Central memory CD8-positive, alpha-beta T cell (primary cell): ENCODE measurements around the gene RC3H2.
"Not testable (repeated sequence)": the region's sequence is repeated elsewhere in the genome, so short reads cannot be mapped to it uniquely, and the experiment has no call there.

Source experiments
- ATAC-seq: fragments of 150-1000 bp; cut with Tn5 transposase; replicated peaks from 2 replicates; pipeline ENCODE4 v1.10.0; 2022; ENCODE audit warnings: mild to moderate bottlenecking, moderate FRiP score, moderate number of reproducible peaks; ENCODE audit not compliant: poor library complexity, severe bottlenecking; ENCODE audit errors: extremely low read depth
- DNase-seq, 2 donors: peaks; one replicate each; pipeline ENCODE4 v3.0.0; 2021; ENCODE audit warnings: low spot score in 2 of 2
- H3K27ac Mint-ChIP-seq: one replicate; pipeline ENCODE4 v1.8.0; 2022; ENCODE audit warnings: low read depth, mild to moderate bottlenecking, moderate library complexity, mixed read lengths
- H3K27me3 Mint-ChIP-seq: one replicate; pipeline ENCODE4 v1.8.0; 2022; ENCODE audit warnings: mixed read lengths
- H3K36me3 Mint-ChIP-seq: one replicate; pipeline ENCODE4 v1.8.0; 2022; ENCODE audit warnings: mild to moderate bottlenecking, moderate library complexity, mixed read lengths; ENCODE audit not compliant: insufficient read depth
- H3K4me1 Mint-ChIP-seq: one replicate; pipeline ENCODE4 v1.8.0; 2022; ENCODE audit warnings: mixed read lengths
- H3K4me3 Mint-ChIP-seq: one replicate; pipeline ENCODE4 v1.8.0; 2022; ENCODE audit warnings: mild to moderate bottlenecking, moderate library complexity, mixed read lengths
- H3K9me3 Mint-ChIP-seq: one replicate; pipeline ENCODE4 v1.8.0; 2022; ENCODE audit warnings: mixed read lengths

Gene RC3H2

DNA sequence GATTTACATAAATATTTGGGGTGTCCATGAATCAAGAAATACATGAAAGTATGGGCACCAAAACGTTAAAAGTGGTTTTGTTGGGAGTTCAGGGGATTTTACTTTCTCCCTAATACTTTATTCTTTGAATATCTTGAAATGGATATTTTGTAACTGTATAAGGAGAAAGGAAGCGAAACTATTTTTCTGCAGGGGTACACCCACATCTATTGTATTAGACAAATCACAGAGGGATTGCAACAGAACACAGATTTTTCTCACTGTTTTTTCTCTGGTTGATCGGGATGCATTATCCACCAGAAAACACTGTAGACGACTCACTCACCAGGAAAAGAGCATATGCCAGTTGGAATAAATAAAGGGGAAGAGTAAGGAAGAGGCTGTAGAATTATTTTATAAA is 34.4 kb upstream of the RC3H2 start:
- no peak for DNase-seq
- no peak for ATAC-seq
- Mint-ChIP-seq H3K27me3 (no peaks in the 10 kb centered on the region), H3K9me3 (no peaks in the 10 kb centered on the region), H3K4me1 (peaks cover 22% of the 10 kb centered on the region), H3K4me3 (no peak overlapping the region), H3K36me3 (peaks cover 9% of the 10 kb centered on the region), H3K27ac (no peak overlapping the region)

DNA sequence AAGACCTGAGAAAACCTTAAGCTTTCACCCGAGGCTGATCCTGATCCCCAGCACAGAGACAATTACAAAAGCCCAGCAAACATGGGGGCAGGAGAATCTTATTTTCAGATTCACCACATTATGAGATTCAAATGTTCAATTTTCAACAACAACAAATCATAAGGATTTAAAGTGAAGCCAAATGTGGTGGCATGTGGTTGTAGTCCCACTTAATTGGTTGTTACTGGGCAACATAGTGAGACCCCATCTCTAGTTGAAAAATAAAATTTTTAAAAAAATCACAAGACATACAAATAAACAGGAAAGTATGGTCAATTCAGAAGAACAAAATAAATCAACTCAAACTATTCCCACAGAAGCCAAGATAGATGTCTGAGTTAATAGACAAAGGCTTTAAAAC is 31.7 kb upstream of the RC3H2 start:
- H3K27me3 Mint-ChIP-seq: no peaks in the 10 kb centered on the region
- H3K4me1 Mint-ChIP-seq: peaks cover 30% of the 10 kb centered on the region
- H3K9me3 Mint-ChIP-seq: no peaks in the 10 kb centered on the region
- H3K27ac Mint-ChIP-seq: no peak overlapping the region
- no peak overlapping the region for H3K4me3 Mint-ChIP-seq
- no peak for ATAC-seq
- peaks cover 14% of the 10 kb centered on the region for H3K36me3 Mint-ChIP-seq
- DNase-seq: no peak

DNA sequence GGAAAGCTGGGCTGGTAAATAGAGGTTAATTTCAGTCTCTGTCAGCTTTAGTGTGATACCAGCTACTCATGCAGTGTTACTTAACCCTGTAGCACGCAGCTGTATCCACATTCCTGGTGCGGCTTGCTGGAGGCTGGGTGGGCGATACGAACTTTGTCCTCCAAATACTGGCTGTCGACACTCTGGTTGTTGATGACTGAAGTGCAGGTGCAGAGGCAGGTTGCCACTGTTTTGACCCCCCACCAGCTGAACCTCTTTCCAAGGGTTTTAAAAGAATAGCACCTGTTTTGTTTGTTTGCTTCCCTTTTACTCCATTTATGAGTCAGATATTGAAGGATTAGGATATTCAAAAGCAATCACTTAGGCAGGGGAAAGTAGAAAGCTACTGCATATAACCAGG is 31.3 kb upstream of the RC3H2 start:
- DNase-seq (no peak), ATAC-seq (no peak)
- H3K4me1 Mint-ChIP-seq: peaks cover 27% of the 10 kb centered on the region
- peaks cover 16% of the 10 kb centered on the region for H3K36me3 Mint-ChIP-seq
- no peak overlapping the region for H3K4me3 Mint-ChIP-seq
- H3K27me3 Mint-ChIP-seq: no peaks in the 10 kb centered on the region
- H3K9me3 Mint-ChIP-seq: no peaks in the 10 kb centered on the region
- H3K27ac Mint-ChIP-seq: no peak overlapping the region

DNA sequence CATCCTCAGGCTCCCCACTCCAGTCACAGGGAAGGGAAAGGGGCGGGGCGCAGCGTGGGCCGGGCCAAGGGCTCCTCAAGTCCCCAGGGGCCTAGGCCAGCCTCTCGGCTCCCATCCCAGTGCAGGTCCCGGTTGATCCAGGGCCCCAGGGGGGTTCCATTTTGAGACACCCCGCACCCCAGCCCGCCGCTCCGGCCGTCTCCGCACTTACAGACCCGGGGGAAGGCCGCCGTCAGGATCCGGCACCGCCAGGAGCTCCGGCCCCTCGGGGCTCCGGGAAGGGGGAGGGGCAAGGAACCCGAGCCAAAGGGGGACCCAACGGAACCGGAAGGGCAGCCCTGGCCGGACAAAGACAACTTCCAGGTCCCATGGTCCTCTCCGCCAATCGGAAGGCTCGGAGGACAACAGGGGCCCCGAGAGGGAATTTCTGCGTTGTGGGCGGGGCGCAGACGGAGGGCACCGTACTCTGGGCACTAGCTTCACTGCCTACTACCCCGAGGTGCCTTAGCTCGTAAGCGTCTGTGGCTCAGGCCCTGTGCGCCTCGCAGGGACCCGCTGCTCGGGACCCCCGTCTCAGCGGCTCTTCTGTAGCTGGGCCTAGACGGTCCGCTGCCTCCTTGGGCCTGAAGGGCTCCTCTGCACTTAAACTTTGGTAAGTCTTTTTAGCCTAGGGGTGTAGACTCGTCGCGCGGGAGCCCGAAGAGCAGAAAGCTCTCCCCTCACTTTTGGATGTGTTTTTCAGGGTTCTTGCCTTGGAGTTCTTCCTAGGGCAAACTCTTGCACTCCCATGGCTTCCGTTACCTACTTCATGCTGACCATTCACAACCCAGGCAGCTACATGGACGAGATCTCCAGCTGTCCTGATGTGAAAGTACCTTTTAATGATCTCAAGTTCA is 26.3 kb upstream of the RC3H2 start, which contains the start of gene ZBTB26:
Gene ZBTB26, minus strand, starts transcription at position 287 of the 896 bp plus-strand sequence. CDS start 11,578 bp downstream, outside the sequence.
- Mint-ChIP-seq H3K27ac (peak within 1 kb of the TSS; percentile 96), H3K4me3 (no peak within 1 kb of the TSS)

DNA sequence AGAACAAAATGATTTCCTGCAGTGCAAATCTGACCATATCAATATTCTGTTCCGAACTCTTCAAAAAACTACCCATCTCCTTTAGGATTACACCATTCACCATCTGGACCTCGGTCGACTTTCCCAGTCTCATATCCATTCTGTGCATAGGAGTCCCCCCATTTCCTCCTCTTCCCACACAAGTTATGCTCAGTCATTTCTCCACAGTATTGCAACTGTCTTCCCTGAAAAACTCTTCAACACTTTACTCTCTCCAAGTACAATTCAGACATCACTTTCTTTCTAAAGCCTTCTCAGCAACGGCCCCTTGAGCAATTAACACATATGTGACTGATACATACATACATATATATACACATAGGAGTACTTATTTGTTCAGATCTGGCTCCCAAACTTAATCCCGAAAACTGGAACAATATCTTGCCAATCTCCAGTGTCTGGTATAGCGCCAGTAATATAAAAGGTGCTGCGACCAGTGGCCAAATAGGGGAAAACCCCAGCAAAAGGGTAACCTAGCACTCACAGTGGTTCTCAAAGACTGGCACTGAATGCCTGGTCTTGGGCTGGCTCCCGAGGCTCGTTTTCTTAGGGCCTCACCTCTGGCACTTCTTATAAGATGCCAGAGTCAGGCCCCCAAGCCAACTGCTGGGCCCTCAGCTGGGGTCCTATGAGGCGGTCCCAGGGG is 25.5 kb upstream of the RC3H2 start:
- H3K27ac Mint-ChIP-seq: peak overlapping the region; percentile 96
- peaks cover 12% of the 10 kb centered on the region for H3K36me3 Mint-ChIP-seq
- H3K4me3 Mint-ChIP-seq: no peak overlapping the region
- DNase-seq (no peak), ATAC-seq (peak; percentile 26)
- H3K9me3 Mint-ChIP-seq: no peaks in the 10 kb centered on the region
- peaks cover 13% of the 10 kb centered on the region for H3K4me1 Mint-ChIP-seq
- H3K27me3 Mint-ChIP-seq: no peaks in the 10 kb centered on the region

More for the DNA sequence above, 26.3 kb upstream of the RC3H2 start, which contains the start of gene ZBTB26:
- DNase-seq (peak; percentile 77 to 81), ATAC-seq (peak; percentile 98)
- no peaks in the 10 kb centered on the region for H3K27me3 Mint-ChIP-seq
- no peaks in the 10 kb centered on the region for H3K9me3 Mint-ChIP-seq
- H3K4me1 Mint-ChIP-seq: peaks cover 13% of the 10 kb centered on the region
- peaks cover 12% of the 10 kb centered on the region for H3K36me3 Mint-ChIP-seq

DNA sequence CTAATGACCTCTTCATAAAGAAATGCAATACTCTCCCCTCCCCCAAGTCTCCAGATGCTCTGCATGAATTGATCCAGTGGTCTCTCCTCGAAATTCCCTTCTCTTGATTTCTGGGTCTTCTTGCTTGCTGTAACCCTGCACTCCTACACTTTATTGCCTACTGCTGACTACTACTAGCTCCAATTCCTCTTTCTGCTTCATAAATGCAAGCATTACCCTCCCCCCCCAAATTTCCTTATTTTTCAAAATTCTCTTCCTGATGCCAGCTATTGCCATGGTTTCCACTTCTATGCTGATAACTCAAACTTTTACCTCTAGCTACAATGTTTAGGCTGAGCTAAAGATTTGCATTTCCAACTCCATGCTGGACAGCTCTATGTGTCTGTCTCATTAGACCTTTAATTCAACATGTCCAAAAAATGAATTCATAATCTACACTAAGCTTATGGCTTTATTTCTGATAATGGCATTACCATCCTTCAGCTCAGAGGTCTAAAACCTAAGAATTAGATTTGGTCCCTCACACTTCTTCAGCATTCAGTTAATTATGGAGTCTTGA is 24.7 kb upstream of the RC3H2 start:
- Mint-ChIP-seq H3K4me3 (no peak overlapping the region), H3K27ac (no peak overlapping the region), H3K9me3 (no peaks in the 10 kb centered on the region), H3K4me1 (peaks cover 13% of the 10 kb centered on the region), H3K36me3 (peaks cover 12% of the 10 kb centered on the region), H3K27me3 (no peaks in the 10 kb centered on the region)
- DNase-seq: no peak
- ATAC-seq: no peak

DNA sequence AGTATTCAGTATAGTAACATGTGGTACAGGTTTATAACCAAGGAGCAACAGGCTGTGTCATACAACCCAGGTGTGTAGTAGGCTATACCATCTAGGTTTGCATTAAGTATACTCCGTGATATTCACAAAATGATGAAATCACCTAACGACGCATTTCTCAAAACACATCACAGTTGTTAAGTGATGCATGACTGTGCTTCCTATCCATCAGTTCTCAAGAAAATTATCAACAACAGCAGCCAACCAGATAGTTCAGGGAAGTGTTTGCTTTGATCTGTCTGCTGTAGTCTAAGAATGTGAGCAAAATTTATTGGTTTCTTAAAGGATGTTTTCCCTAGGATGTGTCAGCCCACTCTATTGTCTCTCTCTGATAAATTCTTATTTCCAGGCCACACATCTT is 18.8 kb upstream of the RC3H2 start:
- H3K27me3 Mint-ChIP-seq: no peaks in the 10 kb centered on the region
- H3K4me3 Mint-ChIP-seq: no peak overlapping the region
- H3K27ac Mint-ChIP-seq: no peak overlapping the region
- no peaks in the 10 kb centered on the region for H3K9me3 Mint-ChIP-seq
- ATAC-seq (no peak), DNase-seq (no peak)
- peaks cover 6% of the 10 kb centered on the region for H3K4me1 Mint-ChIP-seq
- H3K36me3 Mint-ChIP-seq: peaks cover 7% of the 10 kb centered on the region

DNA sequence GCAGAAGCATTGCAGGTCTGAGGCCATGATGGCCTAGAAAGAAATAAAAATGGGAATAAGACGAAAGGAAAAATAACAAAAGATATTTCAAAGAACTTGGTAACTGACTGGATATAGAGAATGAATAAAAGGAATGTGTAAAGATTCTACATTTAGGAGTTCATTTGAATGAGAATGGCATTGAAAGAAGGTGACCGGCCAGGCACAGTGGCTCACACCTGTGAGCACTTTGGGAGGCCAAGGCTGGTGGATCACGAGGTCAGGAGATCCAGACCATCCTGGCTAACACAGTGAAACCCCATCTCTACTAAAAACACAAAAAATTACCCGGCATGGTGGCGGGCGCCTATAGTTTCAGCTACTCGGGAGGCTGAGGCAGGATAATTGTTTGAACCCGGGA is 17.6 kb upstream of the RC3H2 start:
- peaks cover 7% of the 10 kb centered on the region for H3K36me3 Mint-ChIP-seq

DNA sequence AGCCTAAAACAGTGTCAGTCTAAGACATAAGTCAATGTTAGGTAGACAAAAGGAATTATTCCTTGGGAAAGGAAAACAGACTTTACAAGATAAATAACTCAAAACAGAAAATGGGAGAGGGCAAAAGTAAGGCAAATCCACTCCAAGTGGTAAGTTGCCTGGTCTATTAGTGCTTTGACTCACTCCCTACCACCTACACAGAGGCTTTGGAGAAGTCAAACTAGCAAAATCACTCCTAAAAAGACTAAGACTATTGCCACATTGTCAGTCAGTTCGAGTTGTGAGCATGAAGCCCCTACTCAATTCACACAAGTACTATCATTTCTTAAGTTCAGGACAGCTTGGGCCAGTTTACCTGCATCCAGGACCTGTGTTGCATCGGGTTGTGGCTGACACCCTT is 13.2 kb upstream of the RC3H2 start:
- Mint-ChIP-seq H3K27ac (no peak overlapping the region), H3K9me3 (no peaks in the 10 kb centered on the region), H3K36me3 (peaks cover 17% of the 10 kb centered on the region), H3K4me1 (peaks cover under 1% of the 10 kb centered on the region), H3K27me3 (no peaks in the 10 kb centered on the region), H3K4me3 (no peak overlapping the region)
- ATAC-seq (no peak), DNase-seq (no peak)

More for the DNA sequence above, 17.6 kb upstream of the RC3H2 start:
- ATAC-seq (no peak), DNase-seq (no peak)
- no peak overlapping the region for H3K27ac Mint-ChIP-seq
- peaks cover 6% of the 10 kb centered on the region for H3K4me1 Mint-ChIP-seq
- H3K27me3 Mint-ChIP-seq: no peaks in the 10 kb centered on the region
- no peak overlapping the region for H3K4me3 Mint-ChIP-seq
- H3K9me3 Mint-ChIP-seq: no peaks in the 10 kb centered on the region

DNA sequence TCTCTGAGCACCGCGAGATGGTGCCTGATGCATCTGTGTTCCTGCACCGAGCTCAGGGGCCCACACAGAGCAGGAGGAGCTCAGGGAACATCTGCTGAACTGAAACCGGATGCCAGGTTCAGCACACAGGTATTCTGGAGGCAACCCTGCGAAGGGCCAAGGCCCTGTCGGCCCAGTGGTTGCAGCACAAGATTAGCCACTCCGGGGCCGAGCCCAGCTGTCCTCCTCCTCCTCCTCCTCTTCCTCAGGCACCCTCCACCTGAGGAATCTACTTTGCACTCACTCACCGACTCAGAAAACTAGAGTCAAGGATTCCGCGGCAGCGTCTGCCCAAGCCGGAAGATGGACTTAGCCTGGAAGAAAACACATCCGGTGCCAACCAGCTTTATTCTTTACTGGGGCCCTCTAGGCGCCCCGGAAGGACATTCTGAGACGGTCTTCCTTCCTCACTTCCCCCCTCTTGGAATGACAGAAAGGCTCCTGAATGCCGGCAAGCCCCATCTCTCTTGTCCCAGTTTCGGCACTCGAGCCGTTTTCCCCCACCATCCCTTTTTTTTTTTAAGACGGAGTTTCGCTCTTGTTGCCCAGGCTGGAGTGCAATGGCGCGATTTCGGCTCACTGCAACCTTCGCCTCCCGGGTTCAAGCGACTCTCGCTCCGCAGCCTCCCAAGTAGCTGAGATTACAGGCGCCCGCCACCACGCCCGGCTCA is 8.0 kb upstream of the RC3H2 start, which contains the start of gene ZBTB6:
Gene ZBTB6, minus strand, starts transcription at position 360 of the 710 bp plus-strand sequence. CDS start 1,251 bp downstream, outside the sequence.
- Mint-ChIP-seq H3K36me3 (peaks cover 37% of the 10 kb centered on the region), H3K4me3 (peak within 1 kb of the TSS; percentile 96), H3K9me3 (no peaks in the 10 kb centered on the region), H3K27me3 (no peaks in the 10 kb centered on the region), H3K4me1 (peaks cover 23% of the 10 kb centered on the region), H3K27ac (peak within 1 kb of the TSS; percentile 98)
- DNase-seq (peak; percentile 54 to 67), ATAC-seq (peak; percentile 97)

DNA sequence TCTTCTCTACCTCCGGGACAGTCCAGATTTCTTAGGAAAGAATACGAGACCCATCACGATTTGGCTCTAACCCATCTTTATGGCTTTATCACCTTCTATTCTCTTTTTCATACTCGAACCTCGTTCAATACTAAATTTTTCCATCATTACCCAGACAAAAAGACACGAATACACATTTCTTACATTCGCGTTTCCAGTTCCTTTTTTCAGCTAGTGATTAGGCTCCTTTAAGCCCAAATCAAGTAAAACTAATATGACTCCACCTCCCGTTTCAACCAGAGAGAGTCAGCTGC is 7.5 kb upstream of the RC3H2 start:
- Mint-ChIP-seq H3K36me3 (peaks cover 37% of the 10 kb centered on the region), H3K9me3 (no peaks in the 10 kb centered on the region), H3K4me1 (peaks cover 23% of the 10 kb centered on the region), H3K4me3 (peak overlapping the region; percentile 96), H3K27me3 (no peaks in the 10 kb centered on the region), H3K27ac (peak overlapping the region; percentile 98)
- ATAC-seq (no peak), DNase-seq (no peak)

DNA sequence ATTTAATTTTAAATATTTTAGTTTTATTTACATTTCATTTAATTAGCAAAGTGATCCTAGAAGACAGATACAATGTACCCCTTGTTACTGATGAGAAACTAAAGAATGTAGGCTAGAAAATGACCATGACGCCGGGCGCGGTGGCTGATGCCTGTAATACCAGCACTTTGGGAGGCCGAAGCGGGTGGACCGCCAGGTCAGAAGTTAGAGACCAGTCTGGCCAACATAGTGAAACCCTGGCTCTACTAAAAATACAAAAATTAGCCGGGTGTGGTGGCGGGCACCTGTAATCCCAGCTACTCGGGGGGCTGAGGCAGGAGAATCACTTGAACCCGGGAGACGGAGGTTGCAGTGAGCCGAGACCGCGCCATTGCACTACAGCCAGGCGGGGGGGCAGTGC is 963 bp upstream of the RC3H2 start:
- Mint-ChIP-seq H3K4me1 (peaks cover 18% of the 10 kb centered on the region), H3K36me3 (peaks cover 16% of the 10 kb centered on the region)
- not testable (repeated sequence) for H3K27me3 Mint-ChIP-seq, ATAC-seq, H3K9me3 Mint-ChIP-seq, H3K27ac Mint-ChIP-seq, DNase-seq, H3K4me3 Mint-ChIP-seq
